Activated naive CD8-positive, alpha-beta T cell treated with anti-CD3 and anti-CD28 coated beads, Interleukin-2, amount 10 ng/mL, durations not matched to agents 7 days and 5 days (primary cell): ENCODE measurements around the gene ATM. TPM values are rescaled to one million over a fixed set of nuclear protein-coding genes. Genes with fewer than 3 reads are reported as not detected.
A peak's percentile ranks its signal among the peaks of the same experiment; 100 is the strongest.

ENCODE experiments used
- ATAC-seq: fragments of 150-1000 bp; cut with Tn5 transposase; one replicate; pipeline ENCODE4 v1.10.0; 2021; ENCODE audit warnings: low read depth, moderate library complexity
- POLR2A ChIA-PET: fragments of 350-600 bp; sonication (Branson Sonifier 250); formaldehyde crosslinking; loops from one replicate; lab custom pipeline; 2021; ENCODE audit warnings: antibody characterized with exemption; lab: Charles Lee
- DNase-seq: peaks from one replicate; pipeline ENCODE4 v3.0.0; 2021
- H3K27ac Mint-ChIP-seq: one replicate; pipeline ENCODE4 v1.8.0; 2022; ENCODE audit warnings: mild to moderate bottlenecking, mixed read lengths
- H3K27me3 Mint-ChIP-seq: one replicate; pipeline ENCODE4 v1.8.0; 2022; ENCODE audit warnings: mild to moderate bottlenecking, moderate library complexity, mixed read lengths
- H3K36me3 Mint-ChIP-seq: one replicate; pipeline ENCODE4 v1.8.0; 2021; ENCODE audit warnings: mild to moderate bottlenecking, mixed read lengths
- H3K4me1 Mint-ChIP-seq: one replicate; pipeline ENCODE4 v1.8.0; 2021; ENCODE audit warnings: mixed read lengths
- H3K4me3 Mint-ChIP-seq: one replicate; pipeline ENCODE4 v1.8.0; 2022; ENCODE audit warnings: mild to moderate bottlenecking, moderate library complexity, mixed read lengths
- H3K9me3 Mint-ChIP-seq: one replicate; pipeline ENCODE4 v1.8.0; 2021; ENCODE audit warnings: mixed read lengths
- total RNA-seq, 2 experiments: library from RNA; stranded (reverse); gene quantifications; one replicate each; pipeline ENCODE4 v1.2.3, GENCODE V29; 2021

The ATM gene
- total RNA-seq: 100 to 1,000 TPM; 287 to 333 TPM

- ATAC-seq (peak; percentile 86), DNase-seq (peak; percentile 95)
- Mint-ChIP-seq H3K27ac (no peak within 1 kb of the TSS), H3K4me1 (peaks cover 30% of the 10 kb centered on the region), H3K27me3 (no peaks in the 10 kb centered on the region), H3K9me3 (no peaks in the 10 kb centered on the region), H3K4me3 (no peak within 1 kb of the TSS), H3K36me3 (peaks cover 33% of the 10 kb centered on the region)
- POLR2A ChIA-PET: interaction anchor here (0.7 to 11.5 kb wide), 14 partner anchors 14 to 442 kb away, joined by 3 to 489 read pairs (median 5); partner anchors contain the start of genes C11orf65, CUL5, DDX10 and POGLUT3
These were observed at the start of gene ATM, which contains the start of gene NPAT for GRCh38 chr11:108222574-108223347. Gene ATM (plus strand): TSS chr11:108223067. CDS start chr11:108227625, 4,558 bp downstream. Gene NPAT (minus strand): TSS chr11:108222638. CDS start chr11:108222536, 102 bp downstream.

GRCh38 chr11:108177570-108177969, 45.3 kb upstream of the ATM start:
- no peaks in the 10 kb centered on the region for H3K27me3 Mint-ChIP-seq
- POLR2A ChIA-PET: no interaction called here
- no peak overlapping the region for H3K27ac Mint-ChIP-seq
- DNase-seq (no peak), ATAC-seq (no peak)
- no peak overlapping the region for H3K4me3 Mint-ChIP-seq
- peaks cover 56% of the 10 kb centered on the region for H3K36me3 Mint-ChIP-seq
- H3K9me3 Mint-ChIP-seq: no peaks in the 10 kb centered on the region
- no peaks in the 10 kb centered on the region for H3K4me1 Mint-ChIP-seq

- ATAC-seq (no peak), DNase-seq (no peak)
- Mint-ChIP-seq H3K4me3 (no peak overlapping the region), H3K27ac (no peak overlapping the region), H3K36me3 (peaks cover 39% of the 10 kb centered on the region), H3K4me1 (peaks cover 12% of the 10 kb centered on the region), H3K9me3 (no peaks in the 10 kb centered on the region), H3K27me3 (no peaks in the 10 kb centered on the region)
- POLR2A ChIA-PET: interaction anchor here (0.6 kb wide), 1 partner anchor 44 kb away, joined by 3 read pairs; no protein-coding TSS in a partner anchor
These were observed 29.1 kb upstream of the ATM start for GRCh38 chr11:108193725-108194124.

- Mint-ChIP-seq H3K27ac (no peak overlapping the region), H3K4me1 (peaks cover 27% of the 10 kb centered on the region), H3K9me3 (no peaks in the 10 kb centered on the region), H3K27me3 (no peaks in the 10 kb centered on the region), H3K4me3 (no peak overlapping the region), H3K36me3 (peaks cover 44% of the 10 kb centered on the region)
- DNase-seq: no peak
- ATAC-seq: no peak
- POLR2A ChIA-PET: no interaction called here
These were observed 26.0 kb upstream of the ATM start for GRCh38 chr11:108196901-108197300.

GRCh38 chr11:108197351-108197750, 25.5 kb upstream of the ATM start:
- no peaks in the 10 kb centered on the region for H3K9me3 Mint-ChIP-seq
- H3K4me1 Mint-ChIP-seq: peaks cover 29% of the 10 kb centered on the region
- DNase-seq (no peak), ATAC-seq (no peak)
- no peak overlapping the region for H3K4me3 Mint-ChIP-seq
- peaks cover 44% of the 10 kb centered on the region for H3K36me3 Mint-ChIP-seq
- H3K27ac Mint-ChIP-seq: no peak overlapping the region
- no peaks in the 10 kb centered on the region for H3K27me3 Mint-ChIP-seq
- POLR2A ChIA-PET: no interaction called here

GRCh38 chr11:108198833-108199232, 24.0 kb upstream of the ATM start:
- Mint-ChIP-seq H3K27me3 (no peaks in the 10 kb centered on the region), H3K9me3 (peaks cover 2% of the 10 kb centered on the region), H3K4me3 (no peak overlapping the region), H3K27ac (peak overlapping the region; percentile 30), H3K4me1 (peaks cover 31% of the 10 kb centered on the region), H3K36me3 (peaks cover 57% of the 10 kb centered on the region)
- ATAC-seq (no peak), DNase-seq (no peak)
- POLR2A ChIA-PET: no interaction called here

- DNase-seq (no peak), ATAC-seq (peak; percentile 53)
- Mint-ChIP-seq H3K36me3 (peaks cover 63% of the 10 kb centered on the region), H3K4me1 (peaks cover 33% of the 10 kb centered on the region), H3K27ac (peak overlapping the region; percentile 15), H3K9me3 (peaks cover 5% of the 10 kb centered on the region), H3K4me3 (no peak overlapping the region), H3K27me3 (no peaks in the 10 kb centered on the region)
- POLR2A ChIA-PET: no interaction called here
These were observed 23.2 kb upstream of the ATM start for GRCh38 chr11:108199446-108200321.

- H3K9me3 Mint-ChIP-seq: peaks cover 12% of the 10 kb centered on the region
- H3K36me3 Mint-ChIP-seq: peaks cover 73% of the 10 kb centered on the region
- no peak for DNase-seq
- H3K4me3 Mint-ChIP-seq: no peak overlapping the region
- POLR2A ChIA-PET: no interaction called here
- peaks cover 29% of the 10 kb centered on the region for H3K4me1 Mint-ChIP-seq
- no peaks in the 10 kb centered on the region for H3K27me3 Mint-ChIP-seq
- ATAC-seq: no peak
- no peak overlapping the region for H3K27ac Mint-ChIP-seq
These were observed 19.8 kb upstream of the ATM start for GRCh38 chr11:108203075-108203474.

- Mint-ChIP-seq H3K4me1 (peaks cover 24% of the 10 kb centered on the region), H3K27ac (no peak overlapping the region), H3K4me3 (no peak overlapping the region), H3K36me3 (peaks cover 78% of the 10 kb centered on the region), H3K9me3 (peaks cover 15% of the 10 kb centered on the region), H3K27me3 (no peaks in the 10 kb centered on the region)
- POLR2A ChIA-PET: no interaction called here
- DNase-seq (no peak), ATAC-seq (no peak)
These were observed 18.5 kb upstream of the ATM start for GRCh38 chr11:108204376-108204775.

GRCh38 chr11:108204929-108205499, 17.9 kb upstream of the ATM start:
- POLR2A ChIA-PET: no interaction called here
- H3K27me3 Mint-ChIP-seq: no peaks in the 10 kb centered on the region
- H3K9me3 Mint-ChIP-seq: peaks cover 15% of the 10 kb centered on the region
- no peak overlapping the region for H3K4me3 Mint-ChIP-seq
- ATAC-seq (no peak), DNase-seq (no peak)
- peaks cover 20% of the 10 kb centered on the region for H3K4me1 Mint-ChIP-seq
- peaks cover 78% of the 10 kb centered on the region for H3K36me3 Mint-ChIP-seq
- H3K27ac Mint-ChIP-seq: no peak overlapping the region

- POLR2A ChIA-PET: no interaction called here
- no peak overlapping the region for H3K4me3 Mint-ChIP-seq
- no peak overlapping the region for H3K27ac Mint-ChIP-seq
- DNase-seq: no peak
- no peak for ATAC-seq
- H3K27me3 Mint-ChIP-seq: no peaks in the 10 kb centered on the region
- peaks cover 85% of the 10 kb centered on the region for H3K36me3 Mint-ChIP-seq
- peaks cover 18% of the 10 kb centered on the region for H3K4me1 Mint-ChIP-seq
- H3K9me3 Mint-ChIP-seq: peaks cover 21% of the 10 kb centered on the region
These were observed 16.7 kb upstream of the ATM start for GRCh38 chr11:108206171-108206570.

GRCh38 chr11:108206969-108207682, 15.7 kb upstream of the ATM start:
- H3K4me3 Mint-ChIP-seq: no peak overlapping the region
- H3K27me3 Mint-ChIP-seq: no peaks in the 10 kb centered on the region
- H3K4me1 Mint-ChIP-seq: peaks cover 17% of the 10 kb centered on the region
- no peak for ATAC-seq
- H3K27ac Mint-ChIP-seq: no peak overlapping the region
- peaks cover 94% of the 10 kb centered on the region for H3K36me3 Mint-ChIP-seq
- peaks cover 21% of the 10 kb centered on the region for H3K9me3 Mint-ChIP-seq
- POLR2A ChIA-PET: interaction anchor here (0.9 kb wide), 1 partner anchor 34 kb away, joined by 3 read pairs; no protein-coding TSS in a partner anchor
- no peak for DNase-seq

- Mint-ChIP-seq H3K9me3 (peaks cover 21% of the 10 kb centered on the region), H3K4me3 (no peak overlapping the region), H3K36me3 (peaks cover 97% of the 10 kb centered on the region), H3K27me3 (no peaks in the 10 kb centered on the region), H3K27ac (no peak overlapping the region), H3K4me1 (peaks cover 15% of the 10 kb centered on the region)
- DNase-seq (no peak), ATAC-seq (no peak)
- POLR2A ChIA-PET: no interaction called here
These were observed 15.2 kb upstream of the ATM start for GRCh38 chr11:108207683-108208060.
